ENCODE results near the gene RHOU. TPM values are rescaled to one million over a fixed set of nuclear protein-coding genes. Genes with fewer than 3 reads are reported as not detected.

Gene RHOU
- total and polyA plus RNA-seq, 2 of the 13 experiments (the other 11 are each of a cell fraction or from before 2014, with no cell fraction given), result 11.9 to 18.5 TPM

DNA sequence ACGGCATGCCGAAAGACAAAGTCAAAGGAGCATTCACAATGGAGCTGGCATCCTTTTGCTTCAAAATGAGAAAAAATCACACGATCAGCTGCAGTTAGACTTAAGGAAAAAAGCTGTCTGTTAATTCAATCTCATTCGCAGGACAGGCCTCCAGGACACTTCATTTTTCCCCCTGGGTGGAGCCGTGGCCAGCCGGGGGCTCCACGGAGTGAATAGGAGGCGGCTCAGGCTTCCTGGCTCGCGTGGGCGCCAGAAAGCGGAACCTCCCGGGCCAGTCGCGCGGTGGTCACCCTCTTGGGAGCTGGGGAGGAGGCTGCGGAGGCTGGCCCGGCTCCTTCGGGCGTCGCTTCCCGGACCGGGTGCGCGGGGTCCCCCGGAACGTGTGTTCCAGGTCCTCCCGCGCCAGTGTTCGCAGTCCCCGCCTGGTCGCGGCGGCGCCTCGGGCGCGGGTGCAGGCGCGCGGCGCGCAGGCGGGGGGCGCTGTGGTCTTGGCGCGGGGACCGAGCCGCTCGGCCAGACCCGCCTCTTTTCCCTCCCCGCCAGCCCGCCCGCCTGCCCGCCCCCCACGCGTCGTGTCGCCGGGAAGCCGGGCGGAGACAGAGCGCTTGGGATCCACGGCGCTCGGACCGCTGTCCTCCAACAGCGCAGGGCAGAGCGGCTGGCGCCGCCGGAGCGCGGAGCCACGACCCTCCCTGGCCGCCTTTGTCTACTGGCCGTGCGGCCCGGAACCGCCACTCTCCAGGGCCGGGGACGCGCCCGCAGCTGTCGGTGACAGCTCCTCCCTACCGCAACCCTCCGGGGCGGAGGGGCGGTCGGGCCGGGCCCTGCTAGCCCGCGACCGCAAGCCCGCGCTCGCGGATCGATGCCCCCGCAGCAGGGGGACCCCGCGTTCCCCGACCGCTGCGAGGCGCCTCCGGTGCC is at the start of gene RHOU (continued):
- TF ChIP-seq, protein P1, sequence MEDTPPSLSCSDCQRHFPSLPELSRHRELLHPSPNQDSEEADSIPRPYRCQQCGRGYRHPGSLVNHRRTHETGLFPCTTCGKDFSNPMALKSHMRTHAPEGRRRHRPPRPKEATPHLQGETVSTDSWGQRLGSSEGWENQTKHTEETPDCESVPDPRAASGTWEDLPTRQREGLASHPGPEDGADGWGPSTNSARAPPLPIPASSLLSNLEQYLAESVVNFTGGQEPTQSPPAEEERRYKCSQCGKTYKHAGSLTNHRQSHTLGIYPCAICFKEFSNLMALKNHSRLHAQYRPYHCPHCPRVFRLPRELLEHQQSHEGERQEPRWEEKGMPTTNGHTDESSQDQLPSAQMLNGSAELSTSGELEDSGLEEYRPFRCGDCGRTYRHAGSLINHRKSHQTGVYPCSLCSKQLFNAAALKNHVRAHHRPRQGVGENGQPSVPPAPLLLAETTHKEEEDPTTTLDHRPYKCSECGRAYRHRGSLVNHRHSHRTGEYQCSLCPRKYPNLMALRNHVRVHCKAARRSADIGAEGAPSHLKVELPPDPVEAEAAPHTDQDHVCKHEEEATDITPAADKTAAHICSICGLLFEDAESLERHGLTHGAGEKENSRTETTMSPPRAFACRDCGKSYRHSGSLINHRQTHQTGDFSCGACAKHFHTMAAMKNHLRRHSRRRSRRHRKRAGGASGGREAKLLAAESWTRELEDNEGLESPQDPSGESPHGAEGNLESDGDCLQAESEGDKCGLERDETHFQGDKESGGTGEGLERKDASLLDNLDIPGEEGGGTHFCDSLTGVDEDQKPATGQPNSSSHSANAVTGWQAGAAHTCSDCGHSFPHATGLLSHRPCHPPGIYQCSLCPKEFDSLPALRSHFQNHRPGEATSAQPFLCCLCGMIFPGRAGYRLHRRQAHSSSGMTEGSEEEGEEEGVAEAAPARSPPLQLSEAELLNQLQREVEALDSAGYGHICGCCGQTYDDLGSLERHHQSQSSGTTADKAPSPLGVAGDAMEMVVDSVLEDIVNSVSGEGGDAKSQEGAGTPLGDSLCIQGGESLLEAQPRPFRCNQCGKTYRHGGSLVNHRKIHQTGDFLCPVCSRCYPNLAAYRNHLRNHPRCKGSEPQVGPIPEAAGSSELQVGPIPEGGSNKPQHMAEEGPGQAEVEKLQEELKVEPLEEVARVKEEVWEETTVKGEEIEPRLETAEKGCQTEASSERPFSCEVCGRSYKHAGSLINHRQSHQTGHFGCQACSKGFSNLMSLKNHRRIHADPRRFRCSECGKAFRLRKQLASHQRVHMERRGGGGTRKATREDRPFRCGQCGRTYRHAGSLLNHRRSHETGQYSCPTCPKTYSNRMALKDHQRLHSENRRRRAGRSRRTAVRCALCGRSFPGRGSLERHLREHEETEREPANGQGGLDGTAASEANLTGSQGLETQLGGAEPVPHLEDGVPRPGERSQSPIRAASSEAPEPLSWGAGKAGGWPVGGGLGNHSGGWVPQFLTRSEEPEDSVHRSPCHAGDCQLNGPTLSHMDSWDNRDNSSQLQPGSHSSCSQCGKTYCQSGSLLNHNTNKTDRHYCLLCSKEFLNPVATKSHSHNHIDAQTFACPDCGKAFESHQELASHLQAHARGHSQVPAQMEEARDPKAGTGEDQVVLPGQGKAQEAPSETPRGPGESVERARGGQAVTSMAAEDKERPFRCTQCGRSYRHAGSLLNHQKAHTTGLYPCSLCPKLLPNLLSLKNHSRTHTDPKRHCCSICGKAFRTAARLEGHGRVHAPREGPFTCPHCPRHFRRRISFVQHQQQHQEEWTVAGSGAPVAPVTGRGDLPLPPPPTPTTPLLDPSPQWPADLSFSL (CRISPR knock-in tag; IDR thresholded peaks at IDR 0.05), result no peak
- TF ChIP-seq NCOA1 (CRISPR knock-in tag; IDR thresholded peaks at IDR 0.05) (no peak), CEBPB (IDR thresholded peaks at IDR 0.05; ENCODE audit: borderline replicate concordance, low read depth, low read length) (no peak), MED1 (CRISPR knock-in tag; IDR thresholded peaks at IDR 0.05) (peak; percentile 52; the same call in 1 of the 2 replicates), ZNF431 (CRISPR knock-in tag; IDR thresholded peaks at IDR 0.05; ENCODE audit: borderline replicate concordance, low read depth) (peak; percentile 69; the same call in 1 of the 2 replicates), MAFG (CRISPR knock-in tag; IDR thresholded peaks at IDR 0.05) (0 out of 2 replicates have a peak, but pooled peaks have one; percentile 39), POGZ (CRISPR knock-in tag; IDR thresholded peaks at IDR 0.05) (peak; percentile 48; the same call in 1 of the 2 replicates), THYN1 (CRISPR knock-in tag; IDR thresholded peaks at IDR 0.05; ENCODE audit: borderline replicate concordance, low read depth) (no peak)
- TF ChIP-seq, protein P2, sequence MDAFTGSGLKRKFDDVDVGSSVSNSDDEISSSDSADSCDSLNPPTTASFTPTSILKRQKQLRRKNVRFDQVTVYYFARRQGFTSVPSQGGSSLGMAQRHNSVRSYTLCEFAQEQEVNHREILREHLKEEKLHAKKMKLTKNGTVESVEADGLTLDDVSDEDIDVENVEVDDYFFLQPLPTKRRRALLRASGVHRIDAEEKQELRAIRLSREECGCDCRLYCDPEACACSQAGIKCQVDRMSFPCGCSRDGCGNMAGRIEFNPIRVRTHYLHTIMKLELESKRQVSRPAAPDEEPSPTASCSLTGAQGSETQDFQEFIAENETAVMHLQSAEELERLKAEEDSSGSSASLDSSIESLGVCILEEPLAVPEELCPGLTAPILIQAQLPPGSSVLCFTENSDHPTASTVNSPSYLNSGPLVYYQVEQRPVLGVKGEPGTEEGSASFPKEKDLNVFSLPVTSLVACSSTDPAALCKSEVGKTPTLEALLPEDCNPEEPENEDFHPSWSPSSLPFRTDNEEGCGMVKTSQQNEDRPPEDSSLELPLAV (CRISPR knock-in tag; conservative IDR thresholded peaks at IDR 0.05; ENCODE audit: low read depth), result no peak
- TF ChIP-seq, protein P3, sequence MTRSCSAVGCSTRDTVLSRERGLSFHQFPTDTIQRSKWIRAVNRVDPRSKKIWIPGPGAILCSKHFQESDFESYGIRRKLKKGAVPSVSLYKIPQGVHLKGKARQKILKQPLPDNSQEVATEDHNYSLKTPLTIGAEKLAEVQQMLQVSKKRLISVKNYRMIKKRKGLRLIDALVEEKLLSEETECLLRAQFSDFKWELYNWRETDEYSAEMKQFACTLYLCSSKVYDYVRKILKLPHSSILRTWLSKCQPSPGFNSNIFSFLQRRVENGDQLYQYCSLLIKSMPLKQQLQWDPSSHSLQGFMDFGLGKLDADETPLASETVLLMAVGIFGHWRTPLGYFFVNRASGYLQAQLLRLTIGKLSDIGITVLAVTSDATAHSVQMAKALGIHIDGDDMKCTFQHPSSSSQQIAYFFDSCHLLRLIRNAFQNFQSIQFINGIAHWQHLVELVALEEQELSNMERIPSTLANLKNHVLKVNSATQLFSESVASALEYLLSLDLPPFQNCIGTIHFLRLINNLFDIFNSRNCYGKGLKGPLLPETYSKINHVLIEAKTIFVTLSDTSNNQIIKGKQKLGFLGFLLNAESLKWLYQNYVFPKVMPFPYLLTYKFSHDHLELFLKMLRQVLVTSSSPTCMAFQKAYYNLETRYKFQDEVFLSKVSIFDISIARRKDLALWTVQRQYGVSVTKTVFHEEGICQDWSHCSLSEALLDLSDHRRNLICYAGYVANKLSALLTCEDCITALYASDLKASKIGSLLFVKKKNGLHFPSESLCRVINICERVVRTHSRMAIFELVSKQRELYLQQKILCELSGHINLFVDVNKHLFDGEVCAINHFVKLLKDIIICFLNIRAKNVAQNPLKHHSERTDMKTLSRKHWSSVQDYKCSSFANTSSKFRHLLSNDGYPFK (CRISPR knock-in tag; IDR thresholded peaks at IDR 0.05; ENCODE audit: borderline replicate concordance), result no peak
- TF ChIP-seq, protein P4, sequence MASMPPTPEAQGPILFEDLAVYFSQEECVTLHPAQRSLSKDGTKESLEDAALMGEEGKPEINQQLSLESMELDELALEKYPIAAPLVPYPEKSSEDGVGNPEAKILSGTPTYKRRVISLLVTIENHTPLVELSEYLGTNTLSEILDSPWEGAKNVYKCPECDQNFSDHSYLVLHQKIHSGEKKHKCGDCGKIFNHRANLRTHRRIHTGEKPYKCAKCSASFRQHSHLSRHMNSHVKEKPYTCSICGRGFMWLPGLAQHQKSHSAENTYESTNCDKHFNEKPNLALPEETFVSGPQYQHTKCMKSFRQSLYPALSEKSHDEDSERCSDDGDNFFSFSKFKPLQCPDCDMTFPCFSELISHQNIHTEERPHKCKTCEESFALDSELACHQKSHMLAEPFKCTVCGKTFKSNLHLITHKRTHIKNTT (CRISPR knock-in tag; IDR thresholded peaks at IDR 0.05), result no peak
- TF ChIP-seq, protein P5, sequence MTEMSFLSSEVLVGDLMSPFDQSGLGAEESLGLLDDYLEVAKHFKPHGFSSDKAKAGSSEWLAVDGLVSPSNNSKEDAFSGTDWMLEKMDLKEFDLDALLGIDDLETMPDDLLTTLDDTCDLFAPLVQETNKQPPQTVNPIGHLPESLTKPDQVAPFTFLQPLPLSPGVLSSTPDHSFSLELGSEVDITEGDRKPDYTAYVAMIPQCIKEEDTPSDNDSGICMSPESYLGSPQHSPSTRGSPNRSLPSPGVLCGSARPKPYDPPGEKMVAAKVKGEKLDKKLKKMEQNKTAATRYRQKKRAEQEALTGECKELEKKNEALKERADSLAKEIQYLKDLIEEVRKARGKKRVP (CRISPR knock-in tag; IDR thresholded peaks at IDR 0.05), result no peak
- TF ChIP-seq, protein P6, sequence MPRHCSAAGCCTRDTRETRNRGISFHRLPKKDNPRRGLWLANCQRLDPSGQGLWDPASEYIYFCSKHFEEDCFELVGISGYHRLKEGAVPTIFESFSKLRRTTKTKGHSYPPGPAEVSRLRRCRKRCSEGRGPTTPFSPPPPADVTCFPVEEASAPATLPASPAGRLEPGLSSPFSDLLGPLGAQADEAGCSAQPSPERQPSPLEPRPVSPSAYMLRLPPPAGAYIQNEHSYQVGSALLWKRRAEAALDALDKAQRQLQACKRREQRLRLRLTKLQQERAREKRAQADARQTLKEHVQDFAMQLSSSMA (CRISPR knock-in tag; IDR thresholded peaks at IDR 0.05), result no peak

Measured in HepG2 (cell line).